B cell (primary cell): ENCODE data around the gene OR4N2. TPM values are rescaled to one million over a fixed set of nuclear protein-coding genes. Genes with fewer than 3 reads are reported as not detected.

Source experiments
- ATAC-seq: fragments of 200-7000 bp; cut with Tn5 transposase; one replicate; pipeline ENCODE4 v1.10.0; 2021; ENCODE audit warnings: low read depth, mild to moderate bottlenecking, moderate number of reproducible peaks, moderate library complexity
- CTCF ChIA-PET: fragments of 350-600 bp; sonication (Branson Sonifier 250); formaldehyde crosslinking; loops from one replicate; lab custom pipeline; 2021; ENCODE audit warnings: antibody characterized with exemption, inconsistent platforms; lab: Charles Lee
- POLR2A ChIA-PET: fragments of 350-600 bp; sonication (Branson Sonifier 250); formaldehyde crosslinking; loops from one replicate; lab custom pipeline; 2021; ENCODE audit warnings: antibody characterized with exemption; lab: Charles Lee
- DNase-seq: peaks from one replicate; pipeline ENCODE4 v3.0.0; 2013
- H2AFZ ChIP-seq: 2 replicates; pipeline ENCODE4 v1.6.1; 2012; ENCODE audit warnings: mild to moderate bottlenecking, low read depth, low read length; ENCODE audit not compliant: insufficient read depth, poor library complexity, severe bottlenecking
- H3K27ac ChIP-seq, 2 donors: 1 replicate in 1 of 2; 2 replicates in 1 of 2; pipeline ENCODE4 v1.5.1; 2012 to 2013; ENCODE audit warnings: low read length in 2 of 2, mild to moderate bottlenecking in 2 of 2, moderate library complexity in 1 of 2
- H3K27me3 ChIP-seq, 4 experiments: fragments of 200-600 bp in 1 of 4; sonication (generic) in 1 of 4; replicated peaks in 1 of 4; 1 replicate in 2 of 4; 2 replicates in 2 of 4; pipeline versions ENCODE4 v1.6.1 to v1.7.0; 2013 to 2016; ENCODE audit warnings: low read length in 3 of 4, mild to moderate bottlenecking in 2 of 4, mixed read lengths in 1 of 4, moderate library complexity in 1 of 4; ENCODE audit not compliant: insufficient read depth in 4 of 4, control insufficient read depth in 3 of 4; ENCODE audit errors: control extremely low read depth in 1 of 4
- H3K36me3 ChIP-seq, 2 experiments: replicated peaks in 1 of 2; 1 replicate in 1 of 2; 2 replicates in 1 of 2; pipeline versions ENCODE4 v1.6.1 to v1.7.1; 2013; ENCODE audit warnings: low read length in 1 of 2; ENCODE audit not compliant: insufficient read depth in 2 of 2, control insufficient read depth in 1 of 2; ENCODE audit errors: control extremely low read depth in 1 of 2, extremely low read depth in 1 of 2
- H3K4me1 ChIP-seq, 2 donors: fragments of 200-600 bp in 1 of 2; sonication (generic) in 1 of 2; 1 replicate in 1 of 2; 2 replicates in 1 of 2; pipeline versions ENCODE4 v1.5.1 to v1.6.1; 2013 to 2017; ENCODE audit warnings: low read length in 2 of 2; ENCODE audit not compliant: control insufficient read depth in 2 of 2, insufficient read depth in 2 of 2
- H3K4me2 ChIP-seq: replicated peaks from 2 replicates; pipeline ENCODE3; 2012; ENCODE audit warnings: mild to moderate bottlenecking, low read depth, low read length; ENCODE audit not compliant: poor library complexity, severe bottlenecking
- H3K4me3 ChIP-seq, 5 experiments: fragments of 200-600 bp in 1 of 5; sonication (generic) in 1 of 5; 1 replicate in 3 of 5; 2 replicates in 2 of 5; pipeline versions ENCODE4 v1.5.1 to v1.7.0; 2011 to 2016; ENCODE audit warnings: low read length in 4 of 5, mild to moderate bottlenecking in 4 of 5, low read depth in 2 of 5, control low read depth in 1 of 5, moderate library complexity in 1 of 5; ENCODE audit not compliant: insufficient read depth in 1 of 5; ENCODE audit errors: control extremely low read depth in 1 of 5, extremely low read depth in 1 of 5
- H3K79me2 ChIP-seq: fragments of 200-600 bp; sonication (generic); one replicate; pipeline ENCODE4 v1.6.0; 2016; ENCODE audit warnings: low read length; ENCODE audit not compliant: control insufficient read depth, insufficient read depth
- H3K9ac ChIP-seq: fragments of 200-600 bp; sonication (generic); 2 replicates; pipeline ENCODE4 v1.6.1; 2017; ENCODE audit warnings: mild to moderate bottlenecking, low read length, moderate library complexity
- H3K9me3 ChIP-seq, 3 donors: one replicate each; pipeline versions ENCODE4 v1.6.1 to v1.7.1; 2013; ENCODE audit warnings: low read length in 2 of 3; ENCODE audit not compliant: control insufficient read depth in 2 of 3, insufficient read depth in 1 of 3; ENCODE audit errors: control extremely low read depth in 1 of 3
- H4K20me1 ChIP-seq: 2 replicates; pipeline ENCODE4 v1.6.0; 2012; ENCODE audit warnings: mild to moderate bottlenecking, low read length; ENCODE audit not compliant: insufficient read depth, control insufficient read depth, poor library complexity, severe bottlenecking
- H3K27ac Mint-ChIP-seq: one replicate; pipeline ENCODE4 v1.8.0; 2021; ENCODE audit warnings: mixed read lengths
- H3K27me3 Mint-ChIP-seq: one replicate; pipeline ENCODE4 v1.8.0; 2021; ENCODE audit warnings: mixed read lengths
- H3K4me1 Mint-ChIP-seq: one replicate; pipeline ENCODE4 v1.8.0; 2021; ENCODE audit warnings: mixed read lengths
- H3K4me3 Mint-ChIP-seq: one replicate; pipeline ENCODE4 v1.8.0; 2021; ENCODE audit warnings: mixed read lengths
- H3K9me3 Mint-ChIP-seq: one replicate; pipeline ENCODE4 v1.8.0; 2022; ENCODE audit warnings: mixed read lengths; ENCODE audit not compliant: insufficient read depth
- CTCF ChIP-seq: fragments of 200-600 bp; IDR thresholded peaks from one replicate; pipeline ENCODE4 v1.8.0; 2022; ENCODE audit warnings: antibody characterized with exemption, mild to moderate bottlenecking
- EZH2 ChIP-seq: IDR thresholded peaks from 2 replicates; pipeline ENCODE4 v1.6.1; 2012; ENCODE audit warnings: borderline replicate concordance, low read depth, mild to moderate bottlenecking, moderate library complexity, low read length; ENCODE audit not compliant: insufficient read depth, poor library complexity, severe bottlenecking
- intact Hi-C: fragments of 100-400 bp; cut with micrococcal nuclease; formaldehyde crosslinking; loops from one replicate; pipeline ENCODE4 v1.10.0; 2022
- polyA plus RNA-seq: library from polyadenylated mRNA; depleted of rRNA; stranded (reverse); fragments of >200 nt; gene quantifications from 2 replicates; pipeline ENCODE4 v1.2.3, GENCODE V29; 2012
- total RNA-seq, 2 donors: library from RNA; stranded (reverse); fragments of 120-200 nt in 1 of 2; gene quantifications; 1 replicate in 1 of 2; 2 replicates in 1 of 2; pipeline versions ENCODE4 v1.2.3 to v1.2.4, GENCODE V29; 2013 to 2022

Gene OR4N2
- total and polyA plus RNA-seq, 2 donors (not counting 1 experiment from before 2014, with no cell fraction given), result not detected

- no peaks in the 10 kb centered on the region for H3K36me3 ChIP-seq
- no peak overlapping the region for H3K27ac ChIP-seq
- no peak overlapping the region for H3K27ac Mint-ChIP-seq
- CTCF ChIA-PET, result no interaction called here
- ATAC-seq (no peak), DNase-seq (no peak)
- no peaks in the 10 kb centered on the region for H3K27me3 ChIP-seq
- no peak overlapping the region for H3K4me3 Mint-ChIP-seq
- H3K4me2 ChIP-seq, result no peak overlapping the region
- intact Hi-C loops, result no loop called here
- no peaks in the 10 kb centered on the region for H3K27me3 Mint-ChIP-seq
- no peak overlapping the region for H3K9ac ChIP-seq
- no peaks in the 10 kb centered on the region for H3K4me1 ChIP-seq
- H3K9me3 Mint-ChIP-seq, result no peaks in the 10 kb centered on the region
- H4K20me1 ChIP-seq, result no peaks in the 10 kb centered on the region
- POLR2A ChIA-PET, result no interaction called here
- H2AFZ ChIP-seq, result no peak overlapping the region
- H3K9me3 ChIP-seq, result no peaks in the 10 kb centered on the region
- no peaks in the 10 kb centered on the region for H3K79me2 ChIP-seq
- no peak for TF ChIP-seq EZH2
- peak; percentile 88 for TF ChIP-seq CTCF
- H3K4me3 ChIP-seq, result no peak overlapping the region
- H3K4me1 Mint-ChIP-seq, result no peaks in the 10 kb centered on the region
Measured at GRCh38 chr14:19878029-19878642, 74.6 kb downstream of the OR4N2 start.

Other genes starting within 250 kb of the OR4N2 start
- gene OR11H2, start 89.9 kb upstream of the OR4N2 start, total RNA-seq, result not detected in 2 replicates
- not detected in 2 replicates for gene OR11H2, start 89.9 kb upstream of the OR4N2 start, polyA plus RNA-seq
- gene OR4Q3, start 60.2 kb upstream of the OR4N2 start, total RNA-seq, result not detected in 2 replicates
- gene OR4Q3, start 60.2 kb upstream of the OR4N2 start, polyA plus RNA-seq, result not detected in 2 replicates
- gene OR4M1, start 30.3 kb upstream of the OR4N2 start, total RNA-seq, result not detected in 2 replicates
- gene OR4M1, start 30.3 kb upstream of the OR4N2 start, polyA plus RNA-seq, result not detected in 2 replicates
- not detected in 2 replicates for gene OR4K2, start 71.4 kb downstream of the OR4N2 start, total RNA-seq
- not detected in 2 replicates for gene OR4K2, start 71.4 kb downstream of the OR4N2 start, polyA plus RNA-seq
- not detected in 2 replicates for gene OR4K5, start 116.8 kb downstream of the OR4N2 start, total RNA-seq
- gene OR4K5, start 116.8 kb downstream of the OR4N2 start, polyA plus RNA-seq, result not detected in 2 replicates
- gene OR4K1, start 127.1 kb downstream of the OR4N2 start, total RNA-seq, result not detected in 2 replicates
- not detected in 2 replicates for gene OR4K1, start 127.1 kb downstream of the OR4N2 start, polyA plus RNA-seq
- gene OR4K15, start 171.8 kb downstream of the OR4N2 start, total RNA-seq, result not detected in 2 replicates
- not detected in 2 replicates for gene OR4K15, start 171.8 kb downstream of the OR4N2 start, polyA plus RNA-seq
- gene OR4Q2, start 198.4 kb downstream of the OR4N2 start, total RNA-seq, result not detected in 2 replicates
- not detected in 2 replicates for gene OR4Q2, start 198.4 kb downstream of the OR4N2 start, polyA plus RNA-seq
- not detected in 2 replicates for gene OR4K14, start 215.5 kb downstream of the OR4N2 start, total RNA-seq
- not detected in 2 replicates for gene OR4K14, start 215.5 kb downstream of the OR4N2 start, polyA plus RNA-seq
- not detected in 2 replicates for gene OR4K13, start 232.3 kb downstream of the OR4N2 start, total RNA-seq
- not detected in 2 replicates for gene OR4K13, start 232.3 kb downstream of the OR4N2 start, polyA plus RNA-seq